Psoas muscle (tissue), 8 donors: ENCODE data around the gene IDNK. TPM values are rescaled to one million over a fixed set of nuclear protein-coding genes. Genes with fewer than 3 reads are reported as not detected.

Experiments
- ATAC-seq, 4 donors: fragments of 200-7000 bp; cut with Tn5 transposase; one replicate each; pipeline ENCODE4 v1.9.1; 2020; ENCODE audit warnings: moderate library complexity in 3 of 4, mild to moderate bottlenecking in 2 of 4
- DNase-seq, 2 donors: peaks; one replicate each; pipeline ENCODE4 v3.0.0-alpha.2; 2020
- H3K27ac ChIP-seq: fragments of 200-600 bp; one replicate; pipeline ENCODE4 v1.8.0; 2022
- H3K27me3 ChIP-seq, 3 donors: fragments of 200-600 bp in 1 of 3; one replicate each; pipeline versions ENCODE4 v1.6.1 to v1.8.0; 2013 to 2022; ENCODE audit warnings: low read length in 2 of 3, mild to moderate bottlenecking in 2 of 3, moderate library complexity in 1 of 3; ENCODE audit not compliant: insufficient read depth in 3 of 3
- H3K36me3 ChIP-seq, 2 donors: fragments of 200-600 bp in 1 of 2; one replicate each; pipeline versions ENCODE4 v1.6.1 to v1.8.0; 2013 to 2022; ENCODE audit warnings: low read depth in 1 of 2, mild to moderate bottlenecking in 1 of 2, moderate library complexity in 1 of 2; ENCODE audit not compliant: insufficient read depth in 1 of 2
- H3K4me1 ChIP-seq: fragments of 200-600 bp; one replicate; pipeline ENCODE4 v1.8.0; 2022
- H3K4me3 ChIP-seq: fragments of 200-600 bp; one replicate; pipeline ENCODE4 v1.8.0; 2022; ENCODE audit warnings: mild to moderate bottlenecking
- H3K9me3 ChIP-seq: fragments of 200-600 bp; one replicate; pipeline ENCODE4 v1.8.0; 2022
- CTCF ChIP-seq: fragments of 200-600 bp; IDR thresholded peaks from one replicate; pipeline ENCODE4 v1.8.0; 2022; ENCODE audit warnings: antibody characterized with exemption
- WGBS, 3 donors: extraction: QIAGEN DNeasy Blood & Tissue Kit; methylation state at CpG; one replicate each; pipeline versions ENCODE4 v1.1.6 to v1.1.7; 2013; 5-methylcytosine and 5-hydroxymethylcytosine counted together
- intact Hi-C, 2 donors: fragments of 100-400 bp; cut with DNase I; formaldehyde crosslinking; loops; one replicate each; pipeline versions ENCODE4 v1.11.0 to v1.14.2; 2022
- polyA plus RNA-seq, 3 donors: library from polyadenylated mRNA; stranded (reverse); fragments of 200-250 nt; gene quantifications; one replicate each; pipeline ENCODE4 v1.2.3, GENCODE V29; 2013
- total RNA-seq, 4 donors: library from RNA; stranded (reverse); fragmentation: NEBNext Ultra II Directional in 2 of 4; extraction: Animal tissue kit (Norgen Biotek cat#: 25700) in 2 of 4; gene quantifications; one replicate each; pipeline versions ENCODE4 v1.2.1 to v1.2.4, GENCODE V29; 2021 to 2023
- donor health status: healthy with polysubstance abuse.
- donor health status: DM: no; HTN: no; CAD: no; lungs with moderate emphysema.
- donor health status: Bipolar disorder and iron deficiency.
- donor health status: healthy.
- donor health status: DM: yes; HTN: yes; CAD: no.
- donor health status: DM: no; HTN: no; CAD: no.
- donor health status: DM: no; HTN: no; CAD: no.
- donor health status: DM: yes; HTN: yes; CAD: no.

Gene IDNK
- total and polyA plus RNA-seq, 7 donors = 0.38 to 1.8 (median 1.0) TPM

DNA sequence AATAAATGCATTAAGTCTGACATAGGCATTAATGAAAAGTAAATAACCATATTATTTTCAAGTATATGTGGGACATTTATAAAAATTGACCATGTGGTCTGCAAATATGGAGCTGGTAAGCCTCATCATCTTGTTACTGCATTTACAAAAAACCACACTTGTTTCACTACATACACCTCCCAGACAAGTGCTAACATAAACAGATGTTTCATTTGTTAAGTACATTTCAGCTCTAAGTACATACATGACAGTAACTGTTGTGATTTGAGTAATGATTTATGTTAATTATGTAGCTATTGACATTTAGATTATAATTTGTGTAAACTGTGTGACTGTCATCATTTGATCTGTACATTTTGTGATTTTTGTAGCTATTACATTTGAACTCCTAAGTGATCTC lies 13.9 kb downstream of the IDNK start:
- Histone ChIP-seq H3K27ac (no peak overlapping the region), H3K4me3 (no peak overlapping the region), H3K4me1 (no peaks in the 10 kb centered on the region), H3K36me3 (peaks cover 0 to 3% of the 10 kb centered on the region in 2 donors), H3K9me3 (no peaks in the 10 kb centered on the region), H3K27me3 (no peaks in the 10 kb centered on the region)
- no peak for DNase-seq
- TF ChIP-seq CTCF = no peak
- intact Hi-C loops = loop anchor here in 1 of 2 donors (10.0 kb wide), 1 partner anchor 148 kb away; no protein-coding TSS in a partner anchor
- ATAC-seq = no peak

GRCh38 chr9:83637389-83637788 lies 14.4 kb downstream of the IDNK start:
- Histone ChIP-seq H3K27ac (no peak overlapping the region), H3K4me3 (no peak overlapping the region), H3K4me1 (no peaks in the 10 kb centered on the region), H3K27me3 (no peaks in the 10 kb centered on the region), H3K9me3 (no peaks in the 10 kb centered on the region), H3K36me3 (peaks cover 0 to 3% of the 10 kb centered on the region in 2 donors)
- ATAC-seq (no peak), DNase-seq (no peak)
- intact Hi-C loops = loop anchor here in 1 of 2 donors (10.0 kb wide), 1 partner anchor 147 kb away; no protein-coding TSS in a partner anchor
- TF ChIP-seq CTCF = no peak
- WGBS, 3 donors = 56 to 68% (median 61%) methylated on average over 1 of the region's 1 CpG

DNA sequence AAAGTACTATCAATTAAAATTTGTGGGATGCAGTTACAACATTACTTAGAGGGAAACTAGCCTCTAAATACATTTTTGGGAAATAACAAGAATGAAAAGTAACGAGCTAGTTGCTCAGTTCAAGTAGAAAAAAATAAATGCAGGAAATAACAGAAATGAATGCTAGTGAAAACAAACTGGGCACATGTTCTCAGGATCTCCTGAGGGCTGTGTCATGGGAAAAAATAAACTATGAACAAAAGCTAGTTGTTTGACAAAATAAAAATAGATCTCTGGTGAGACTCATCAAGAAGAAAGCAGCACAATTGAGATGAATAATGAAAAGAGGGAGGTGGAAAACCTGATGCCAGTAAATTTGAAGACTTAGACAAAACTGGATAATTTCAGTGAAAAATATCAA lies 16.3 kb downstream of the IDNK start:
- Histone ChIP-seq H3K4me3 (no peak overlapping the region), H3K27me3 (no peaks in the 10 kb centered on the region), H3K4me1 (no peaks in the 10 kb centered on the region), H3K27ac (no peak overlapping the region), H3K36me3 (peaks cover 0 to 16% of the 10 kb centered on the region in 2 donors), H3K9me3 (no peaks in the 10 kb centered on the region)
- ATAC-seq (peak in 1 of 4 donors; percentile 45), DNase-seq (no peak)
- TF ChIP-seq CTCF = no peak
- WGBS, 3 donors = 63 to 78% (median 71%) methylated on average over 1 of the region's 1 CpG
- intact Hi-C loops = loop anchor here in 1 of 2 donors (10.0 kb wide), 1 partner anchor 146 kb away; no protein-coding TSS in a partner anchor

GRCh38 chr9:83642793-83643192 lies 19.9 kb downstream of the IDNK start:
- no peak for TF ChIP-seq CTCF
- Histone ChIP-seq H3K9me3 (no peaks in the 10 kb centered on the region), H3K27me3 (no peaks in the 10 kb centered on the region), H3K36me3 (peaks cover 4 to 37% of the 10 kb centered on the region in 2 donors), H3K4me1 (no peaks in the 10 kb centered on the region), H3K27ac (no peak overlapping the region), H3K4me3 (no peak overlapping the region)
- 74 to 86% (median 77%) methylated on average over 4 of the region's 4 CpGs for WGBS, 3 donors
- DNase-seq (no peak), ATAC-seq (no peak)
- intact Hi-C loops = loop anchor here (10.0 kb wide), 3 partner anchors 308 to 438 kb away; no protein-coding TSS in a partner anchor
